Omental fat pad (tissue), 4 donors: Measurements from ENCODE around the gene RNF114. TPM values are rescaled to one million over a fixed set of nuclear protein-coding genes. Genes with fewer than 3 reads are reported as not detected.

ENCODE experiments used
- ATAC-seq: fragments of 150-250 bp; one replicate; pipeline ENCODE4 v1.9.1; 2016; ENCODE audit warnings: mild to moderate bottlenecking, moderate library complexity; ENCODE audit not compliant: low FRiP score
- DNase-seq: peaks from one replicate; pipeline ENCODE4 v3.0.0-alpha.2; 2019; ENCODE audit warnings: low spot score
- total RNA-seq, 4 donors: library from RNA; depleted of rRNA; stranded (reverse); fragments of >200 nt; gene quantifications; one replicate each; pipeline ENCODE4 v1.1.0, GENCODE V29; 2016
- TF ChIP-seq, protein P1 (sequence below), 3 donors: fragments of 450-650 bp; IDR thresholded peaks; one replicate each; pipeline ENCODE4 v1.5.1; 2016 to 2017; ENCODE audit warnings: antibody characterized with exemption in 3 of 3, mild to moderate bottlenecking in 3 of 3, moderate library complexity in 2 of 3

RNF114 gene
- total RNA-seq, 4 donors from 2014 or later = 133 to 163 (median 146) TPM

DNA sequence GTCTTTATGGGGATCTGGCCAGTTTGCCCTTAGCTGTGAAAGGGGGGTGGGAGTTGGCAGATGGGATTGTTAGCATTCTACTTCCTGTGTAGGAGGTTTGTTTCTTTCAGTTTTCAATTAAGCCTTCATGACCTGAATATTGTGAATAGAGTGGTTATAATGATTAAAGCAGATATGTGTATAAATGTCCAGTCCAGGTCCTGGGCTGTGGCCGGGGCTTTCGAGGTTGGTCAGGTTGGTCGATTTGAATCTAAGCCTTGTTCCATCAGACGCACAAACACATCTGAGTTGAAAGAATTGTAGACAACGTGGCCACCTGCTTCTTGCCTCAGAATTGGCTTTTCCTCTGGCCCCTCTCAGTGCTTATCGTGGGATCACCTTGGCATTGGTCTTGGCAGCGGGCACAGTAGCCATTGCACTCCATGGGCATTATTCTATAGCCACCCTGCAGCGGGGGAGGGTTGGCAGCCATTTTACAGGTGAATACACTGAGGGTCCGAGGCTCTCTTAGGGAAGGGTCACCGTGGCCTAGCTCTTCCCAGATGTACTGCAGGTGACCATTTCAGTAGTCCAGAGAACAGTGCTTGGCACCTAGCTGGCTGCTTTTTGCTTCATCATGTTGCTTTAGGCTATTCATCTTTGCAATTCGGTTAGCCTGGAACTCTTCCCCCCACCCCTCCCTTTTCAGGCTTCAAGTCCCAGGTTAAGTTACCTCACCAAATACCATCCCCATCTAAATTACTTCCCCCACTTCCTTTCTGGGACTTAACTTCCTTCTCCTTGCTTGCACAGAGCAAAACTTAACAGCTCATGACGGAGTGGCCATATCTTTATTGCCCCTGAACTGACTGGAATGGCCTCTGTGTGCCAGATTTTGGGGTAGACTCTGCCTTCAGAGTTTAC is 1.1 kb downstream of the RNF114 start:
- ATAC-seq (peak; percentile 3), DNase-seq (no peak)
- TF ChIP-seq, protein P1, sequence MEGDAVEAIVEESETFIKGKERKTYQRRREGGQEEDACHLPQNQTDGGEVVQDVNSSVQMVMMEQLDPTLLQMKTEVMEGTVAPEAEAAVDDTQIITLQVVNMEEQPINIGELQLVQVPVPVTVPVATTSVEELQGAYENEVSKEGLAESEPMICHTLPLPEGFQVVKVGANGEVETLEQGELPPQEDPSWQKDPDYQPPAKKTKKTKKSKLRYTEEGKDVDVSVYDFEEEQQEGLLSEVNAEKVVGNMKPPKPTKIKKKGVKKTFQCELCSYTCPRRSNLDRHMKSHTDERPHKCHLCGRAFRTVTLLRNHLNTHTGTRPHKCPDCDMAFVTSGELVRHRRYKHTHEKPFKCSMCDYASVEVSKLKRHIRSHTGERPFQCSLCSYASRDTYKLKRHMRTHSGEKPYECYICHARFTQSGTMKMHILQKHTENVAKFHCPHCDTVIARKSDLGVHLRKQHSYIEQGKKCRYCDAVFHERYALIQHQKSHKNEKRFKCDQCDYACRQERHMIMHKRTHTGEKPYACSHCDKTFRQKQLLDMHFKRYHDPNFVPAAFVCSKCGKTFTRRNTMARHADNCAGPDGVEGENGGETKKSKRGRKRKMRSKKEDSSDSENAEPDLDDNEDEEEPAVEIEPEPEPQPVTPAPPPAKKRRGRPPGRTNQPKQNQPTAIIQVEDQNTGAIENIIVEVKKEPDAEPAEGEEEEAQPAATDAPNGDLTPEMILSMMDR (IDR thresholded peaks at IDR 0.05) = no peak

DNA sequence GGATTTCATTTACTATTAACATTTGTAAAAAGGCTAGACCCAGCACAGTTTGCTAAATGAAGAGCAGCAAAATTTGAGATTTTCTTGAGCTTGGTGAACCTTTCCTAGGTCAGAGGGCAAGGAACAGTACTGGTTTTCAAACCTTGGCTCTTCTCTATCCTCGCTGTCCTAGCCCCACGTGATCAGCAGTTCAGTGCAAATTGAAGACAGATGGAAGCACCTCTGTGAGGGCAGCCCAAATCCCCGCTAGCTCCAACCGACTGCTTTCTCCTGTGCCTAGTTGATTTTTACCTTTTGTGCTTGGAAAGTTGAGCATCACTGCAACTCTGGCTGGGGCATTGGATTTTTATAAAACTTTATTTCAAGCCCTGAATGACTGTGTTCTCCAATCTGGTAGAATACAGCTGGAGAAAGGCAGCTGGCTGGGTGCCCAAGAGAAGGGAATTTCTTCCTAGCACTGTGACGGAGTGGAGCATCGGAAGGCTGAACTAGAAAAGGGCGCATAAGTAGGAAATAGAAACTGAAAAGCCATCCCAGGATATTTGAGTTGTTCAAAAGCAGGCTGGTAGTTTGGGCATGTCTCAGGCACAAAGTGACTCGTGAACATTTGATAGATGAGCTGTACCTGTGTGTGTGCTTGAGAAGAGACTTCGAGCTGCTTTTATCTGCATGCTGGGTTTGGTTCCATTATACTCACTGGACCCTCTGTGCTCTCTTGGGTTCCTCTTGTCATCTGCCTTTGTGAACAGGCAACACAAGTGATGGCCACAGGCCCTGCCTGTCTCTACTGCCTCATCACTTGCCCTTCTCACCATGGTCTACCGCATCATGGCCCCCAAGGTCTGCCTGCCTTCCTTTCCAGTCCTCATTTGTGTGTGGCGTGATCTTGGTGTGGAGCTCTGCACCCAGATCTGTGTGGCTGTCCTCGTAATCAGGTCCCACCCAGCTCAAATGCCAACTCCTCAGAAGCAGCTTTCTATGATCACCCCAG is 2.3 kb downstream of the RNF114 start:
- no peak for DNase-seq
- ATAC-seq = no peak
- TF ChIP-seq, protein P1 (IDR thresholded peaks at IDR 0.05) = no peak

DNA sequence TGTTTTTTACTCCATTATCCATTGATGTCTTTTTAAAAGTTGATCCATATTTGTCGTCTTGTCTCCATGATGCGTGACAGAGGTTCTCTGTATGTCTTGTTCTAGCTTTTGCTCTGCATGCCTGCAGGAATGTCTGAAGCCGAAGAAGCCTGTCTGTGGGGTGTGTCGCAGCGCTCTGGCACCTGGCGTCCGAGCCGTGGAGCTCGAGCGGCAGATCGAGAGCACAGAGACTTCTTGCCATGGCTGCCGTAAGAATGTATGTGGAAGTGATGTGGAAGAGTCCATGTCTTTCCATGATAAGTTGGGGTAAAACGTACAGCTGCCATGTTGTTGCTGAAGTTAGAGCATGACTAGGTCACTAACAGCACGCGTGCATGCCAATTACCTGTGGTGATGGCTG is 5.3 kb downstream of the RNF114 start:
- DNase-seq (no peak), ATAC-seq (no peak)
- TF ChIP-seq, protein P1 (IDR thresholded peaks at IDR 0.05) = no peak

DNA sequence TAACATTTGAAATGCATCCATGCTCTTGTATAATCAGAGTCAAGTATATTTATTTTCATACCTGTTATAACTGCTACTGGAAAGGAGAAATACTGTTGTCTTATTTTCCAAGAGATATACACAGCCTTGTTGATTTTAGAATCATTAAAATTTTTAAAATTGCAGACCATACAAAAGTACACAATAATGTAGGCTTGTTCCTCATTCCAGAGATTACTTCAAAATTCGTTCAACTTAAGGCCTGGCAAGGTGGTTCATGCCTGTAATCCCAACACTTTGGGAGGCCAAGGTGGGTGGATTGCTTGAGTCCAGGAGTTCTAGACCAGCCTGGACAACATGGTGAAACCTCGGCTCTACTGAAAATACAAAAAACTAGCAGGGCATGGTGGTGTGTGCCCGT is 6.1 kb downstream of the RNF114 start:
- ATAC-seq (no peak), DNase-seq (no peak)
- TF ChIP-seq, protein P1 (IDR thresholded peaks at IDR 0.05) = no peak

DNA sequence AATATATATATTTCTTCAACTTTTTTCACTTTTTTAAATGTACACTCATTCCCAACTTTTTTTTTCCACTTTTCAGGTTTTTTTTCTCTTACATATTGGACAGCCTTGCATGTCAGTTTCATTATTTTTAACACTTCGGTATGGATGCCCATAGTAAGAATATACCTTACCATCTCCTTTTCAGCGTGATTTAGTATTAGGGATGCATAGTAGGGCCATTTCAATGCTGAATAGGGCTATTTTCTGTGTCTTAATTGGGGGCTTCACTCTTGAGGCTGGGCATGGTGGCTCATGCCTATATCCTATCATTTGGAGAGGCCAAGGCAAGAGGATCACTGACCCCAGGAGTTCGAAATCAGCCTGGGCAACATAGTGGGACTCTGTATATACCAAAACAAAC is 6.7 kb downstream of the RNF114 start:
- DNase-seq = no peak
- TF ChIP-seq, protein P1 (IDR thresholded peaks at IDR 0.05) = no peak
- ATAC-seq = no peak

DNA sequence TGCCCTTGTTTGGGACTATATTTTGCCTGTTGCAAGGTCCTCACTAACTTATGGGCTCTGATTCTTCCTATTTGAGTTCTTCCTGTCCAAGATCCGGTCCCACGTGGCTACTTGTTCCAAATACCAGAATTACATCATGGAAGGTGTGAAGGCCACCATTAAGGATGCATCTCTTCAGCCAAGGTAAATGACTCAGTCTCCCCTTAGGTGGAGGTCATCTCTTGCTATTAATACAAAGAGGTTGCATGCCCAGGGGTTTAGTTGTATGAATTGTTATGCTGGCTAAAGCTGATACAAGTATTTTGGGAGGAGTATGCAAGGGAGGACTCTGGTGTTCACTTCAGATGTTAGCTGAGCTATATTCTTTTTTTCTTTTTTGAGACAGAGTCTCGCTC is 9.1 kb downstream of the RNF114 start:
- ATAC-seq = no peak
- TF ChIP-seq, protein P1 (IDR thresholded peaks at IDR 0.05) = no peak
- no peak for DNase-seq
